ENCODE results near the gene CFAP20DC.

The CFAP20DC gene

DNA sequence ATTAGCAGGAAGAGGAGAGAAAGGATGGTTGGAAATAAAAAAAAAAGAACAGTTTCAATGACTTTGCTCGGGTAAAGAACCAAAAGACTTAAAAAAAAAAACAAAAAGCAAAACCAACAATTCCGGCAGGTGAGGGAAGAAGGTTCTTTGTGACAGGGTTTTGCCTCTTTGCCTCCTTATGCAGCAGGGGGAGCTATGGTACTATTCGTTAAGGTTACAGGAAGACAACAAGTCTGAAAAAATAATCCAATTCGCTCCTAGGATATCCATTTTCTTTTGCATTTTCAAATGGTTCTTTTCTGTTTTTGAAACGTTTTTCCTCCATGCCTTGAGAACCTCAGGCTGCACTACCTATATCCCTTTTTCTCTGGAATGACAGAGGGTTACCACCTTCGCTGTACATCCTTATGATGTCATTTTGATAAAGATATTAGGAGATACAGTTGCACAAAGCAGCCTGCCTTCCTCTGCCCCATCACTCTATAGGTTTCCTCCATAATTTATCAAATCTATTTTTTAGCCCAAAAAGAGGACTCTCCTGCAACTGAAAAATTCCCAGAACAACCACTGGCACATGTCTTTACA is 55.0 kb downstream of the CFAP20DC start:
- DNase-seq (ENCODE audit: extremely low read depth, low read depth): peak; percentile 53
- H3K4me3 ChIP-seq (replicated peaks; ENCODE audit: low read depth, low read length): no peak overlapping the region

DNA sequence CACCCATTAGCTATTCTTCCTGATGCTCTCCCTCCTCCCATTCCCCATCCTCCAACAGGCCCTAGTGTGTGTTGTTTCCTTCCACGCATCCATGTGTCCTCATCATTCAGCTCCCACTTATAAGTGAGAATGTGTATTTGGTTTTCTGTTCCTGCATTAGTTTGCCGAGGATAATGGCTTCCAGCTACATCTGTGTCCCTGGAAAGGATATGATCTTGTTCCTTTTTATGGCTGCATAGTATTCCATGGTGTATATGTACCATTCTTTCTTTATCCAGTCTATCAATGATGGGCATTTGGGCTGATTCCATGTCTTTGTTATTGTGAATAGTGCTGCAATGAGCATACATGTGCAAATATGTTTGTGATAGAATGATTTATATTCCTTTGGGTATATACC is 56.3 kb downstream of the CFAP20DC start:
- TF ChIP-seq, protein P1, sequence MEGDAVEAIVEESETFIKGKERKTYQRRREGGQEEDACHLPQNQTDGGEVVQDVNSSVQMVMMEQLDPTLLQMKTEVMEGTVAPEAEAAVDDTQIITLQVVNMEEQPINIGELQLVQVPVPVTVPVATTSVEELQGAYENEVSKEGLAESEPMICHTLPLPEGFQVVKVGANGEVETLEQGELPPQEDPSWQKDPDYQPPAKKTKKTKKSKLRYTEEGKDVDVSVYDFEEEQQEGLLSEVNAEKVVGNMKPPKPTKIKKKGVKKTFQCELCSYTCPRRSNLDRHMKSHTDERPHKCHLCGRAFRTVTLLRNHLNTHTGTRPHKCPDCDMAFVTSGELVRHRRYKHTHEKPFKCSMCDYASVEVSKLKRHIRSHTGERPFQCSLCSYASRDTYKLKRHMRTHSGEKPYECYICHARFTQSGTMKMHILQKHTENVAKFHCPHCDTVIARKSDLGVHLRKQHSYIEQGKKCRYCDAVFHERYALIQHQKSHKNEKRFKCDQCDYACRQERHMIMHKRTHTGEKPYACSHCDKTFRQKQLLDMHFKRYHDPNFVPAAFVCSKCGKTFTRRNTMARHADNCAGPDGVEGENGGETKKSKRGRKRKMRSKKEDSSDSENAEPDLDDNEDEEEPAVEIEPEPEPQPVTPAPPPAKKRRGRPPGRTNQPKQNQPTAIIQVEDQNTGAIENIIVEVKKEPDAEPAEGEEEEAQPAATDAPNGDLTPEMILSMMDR (IDR thresholded peaks at IDR 0.05; ENCODE audit: low read depth, low read length, missing control alignments): no peak
- no peak for DNase-seq (ENCODE audit: extremely low read depth, low read depth)
- H3K4me3 ChIP-seq (replicated peaks; ENCODE audit: low read depth, low read length): no peak overlapping the region

More for the DNA sequence above, 55.0 kb downstream of the CFAP20DC start:
- TF ChIP-seq, protein P1 (IDR thresholded peaks at IDR 0.05; ENCODE audit: low read depth, low read length, missing control alignments): peak; percentile 82

DNA sequence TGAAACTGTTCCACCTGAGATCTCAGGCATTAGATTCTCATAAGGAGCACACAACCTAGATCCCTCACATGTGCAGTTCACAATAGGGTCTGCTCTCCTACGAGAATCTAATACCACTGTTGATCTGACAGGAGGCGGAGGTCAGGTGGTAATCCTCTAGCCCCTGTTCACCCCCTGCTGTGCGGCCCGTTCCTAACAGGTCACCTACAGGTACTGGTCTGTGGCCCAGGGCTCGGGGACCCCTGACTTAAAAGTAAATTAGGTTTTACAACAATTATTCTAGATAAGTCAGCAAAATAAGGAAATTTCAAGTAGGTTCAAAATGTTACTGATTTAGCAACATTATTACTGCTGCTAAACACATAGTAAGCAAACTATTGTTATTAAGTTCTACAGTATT is 58.2 kb downstream of the CFAP20DC start:
- TF ChIP-seq, protein P1 (IDR thresholded peaks at IDR 0.05; ENCODE audit: low read depth, low read length, missing control alignments): no peak
- DNase-seq (ENCODE audit: extremely low read depth, low read depth): no peak
- no peak overlapping the region for H3K4me3 ChIP-seq (replicated peaks; ENCODE audit: low read depth, low read length)

DNA sequence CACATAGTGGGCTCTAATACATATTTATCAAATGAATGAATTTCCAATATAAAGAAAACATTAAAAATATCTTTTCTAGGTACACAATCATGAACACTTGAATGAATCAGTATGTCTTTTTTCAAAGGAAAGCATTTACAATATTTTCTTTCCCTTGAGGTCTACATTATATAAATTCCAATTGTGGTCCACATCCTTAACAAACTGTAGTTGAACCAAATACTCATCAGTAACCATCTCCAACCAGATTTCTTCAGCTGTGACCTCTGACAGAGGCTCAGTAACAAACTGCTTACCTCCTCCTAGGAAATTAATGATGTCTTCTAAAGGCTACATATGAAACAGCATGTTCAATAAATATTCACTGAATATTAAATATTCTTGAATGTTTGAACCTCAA is 58.8 kb downstream of the CFAP20DC start:
- TF ChIP-seq, protein P1 (IDR thresholded peaks at IDR 0.05; ENCODE audit: low read depth, low read length, missing control alignments): no peak
- H3K4me3 ChIP-seq (replicated peaks; ENCODE audit: low read depth, low read length): no peak overlapping the region
- DNase-seq (ENCODE audit: extremely low read depth, low read depth): no peak

DNA sequence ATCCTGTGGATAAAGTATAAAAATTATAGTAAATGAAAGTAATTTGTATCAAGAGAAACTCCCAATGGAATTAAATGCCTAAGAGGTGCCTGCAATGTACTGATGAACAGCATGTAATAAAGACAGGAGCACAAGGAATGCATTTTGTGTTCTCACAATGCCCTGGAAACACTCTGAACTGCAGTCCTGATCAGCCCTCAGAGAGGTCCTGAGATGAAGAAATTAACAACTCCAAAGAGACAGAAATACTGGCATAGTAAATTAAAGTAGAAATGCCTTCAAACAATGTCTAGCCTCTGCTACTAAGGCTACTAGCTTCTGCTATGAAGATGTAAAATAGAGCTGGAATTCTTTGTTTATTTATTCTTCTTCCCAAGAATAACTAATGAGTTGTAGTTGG is 59.9 kb downstream of the CFAP20DC start:
- no peak overlapping the region for H3K4me3 ChIP-seq (replicated peaks; ENCODE audit: low read depth, low read length)
- TF ChIP-seq, protein P1 (IDR thresholded peaks at IDR 0.05; ENCODE audit: low read depth, low read length, missing control alignments): no peak
- no peak for DNase-seq (ENCODE audit: extremely low read depth, low read depth)

DNA sequence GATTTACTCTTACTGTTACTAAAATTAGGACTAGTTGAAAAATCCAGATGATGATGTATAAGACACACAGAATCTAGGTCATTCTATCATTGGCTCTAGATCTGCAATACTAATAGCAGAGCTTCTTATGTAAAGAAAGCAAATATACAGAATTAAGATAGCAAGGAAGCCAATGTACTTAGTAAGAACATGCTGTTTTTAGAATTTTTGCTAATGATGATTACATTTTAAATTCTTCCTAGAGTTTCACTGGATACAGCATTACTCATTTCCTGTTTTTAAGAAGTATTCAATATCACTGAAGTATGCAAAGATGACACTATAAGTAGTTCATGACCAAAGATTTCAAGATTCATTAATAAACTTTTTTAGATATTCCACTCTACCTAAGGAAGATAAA is 60.7 kb downstream of the CFAP20DC start:
- TF ChIP-seq, protein P1 (IDR thresholded peaks at IDR 0.05; ENCODE audit: low read depth, low read length, missing control alignments): no peak
- DNase-seq (ENCODE audit: extremely low read depth, low read depth): no peak
- H3K4me3 ChIP-seq (replicated peaks; ENCODE audit: low read depth, low read length): no peak overlapping the region

DNA sequence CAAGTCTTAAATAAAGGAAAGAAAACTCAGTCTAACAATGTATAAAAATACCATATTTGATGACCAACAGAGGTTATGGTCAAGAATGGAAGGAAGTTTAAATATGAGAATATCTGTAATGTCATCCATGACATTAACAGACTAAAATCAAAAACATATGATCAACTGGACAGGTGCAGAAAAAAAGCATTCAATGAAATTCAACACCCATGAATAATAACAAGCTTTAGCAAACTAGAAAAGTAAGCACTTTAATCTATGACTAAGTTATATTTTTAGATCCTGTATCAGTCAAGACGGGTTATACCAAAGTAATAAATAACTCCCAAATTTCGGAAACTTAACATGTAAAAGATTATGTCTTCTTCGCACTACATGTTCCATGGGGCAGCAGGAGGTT is 61.8 kb downstream of the CFAP20DC start:
- DNase-seq (ENCODE audit: extremely low read depth, low read depth): no peak
- TF ChIP-seq, protein P1 (IDR thresholded peaks at IDR 0.05; ENCODE audit: low read depth, low read length, missing control alignments): no peak
- H3K4me3 ChIP-seq (replicated peaks; ENCODE audit: low read depth, low read length): no peak overlapping the region
